WTC11 (cell line): ENCODE results near the gene RSPO4.

Source experiments
- TCF7 ChIP-seq: sonication (generic); formaldehyde crosslinking; IDR thresholded peaks from 2 replicates; pipeline ENCODE4 v1.8.0; 2022; ENCODE audit warnings: mild to moderate bottlenecking, low read depth, missing genetic modification reagents, moderate library complexity
- ZNF121 ChIP-seq: sonication (generic); formaldehyde crosslinking; IDR thresholded peaks from 2 replicates; pipeline ENCODE4 v1.8.0; 2023; ENCODE audit warnings: missing genetic modification reagents
- TF ChIP-seq, protein P1 (sequence below): fragments of 200-600 bp; IDR thresholded peaks from 2 replicates; pipeline ENCODE4 v1.8.0; 2022; ENCODE audit warnings: antibody characterized with exemption

DNA sequence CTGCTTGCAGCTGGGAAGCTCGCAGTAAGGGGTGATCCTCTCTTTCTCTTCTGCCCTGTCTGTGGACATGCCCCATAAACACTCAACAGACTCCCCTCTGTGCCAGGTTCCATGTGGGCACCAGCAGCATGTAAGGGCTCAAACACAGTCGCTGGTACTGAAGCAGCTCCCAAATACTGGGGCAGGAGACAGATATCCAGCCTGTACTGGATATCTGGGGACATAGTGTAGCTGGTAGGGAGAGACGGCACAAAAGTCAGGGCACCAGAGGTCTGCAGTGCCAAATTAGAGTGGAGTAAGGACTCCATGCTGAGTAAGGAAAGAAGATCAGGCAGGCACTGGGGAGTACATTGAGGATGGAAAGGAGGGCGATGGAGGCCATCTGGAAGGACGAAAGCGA is 48.3 kb upstream of the RSPO4 start:
- TF ChIP-seq, protein P1, sequence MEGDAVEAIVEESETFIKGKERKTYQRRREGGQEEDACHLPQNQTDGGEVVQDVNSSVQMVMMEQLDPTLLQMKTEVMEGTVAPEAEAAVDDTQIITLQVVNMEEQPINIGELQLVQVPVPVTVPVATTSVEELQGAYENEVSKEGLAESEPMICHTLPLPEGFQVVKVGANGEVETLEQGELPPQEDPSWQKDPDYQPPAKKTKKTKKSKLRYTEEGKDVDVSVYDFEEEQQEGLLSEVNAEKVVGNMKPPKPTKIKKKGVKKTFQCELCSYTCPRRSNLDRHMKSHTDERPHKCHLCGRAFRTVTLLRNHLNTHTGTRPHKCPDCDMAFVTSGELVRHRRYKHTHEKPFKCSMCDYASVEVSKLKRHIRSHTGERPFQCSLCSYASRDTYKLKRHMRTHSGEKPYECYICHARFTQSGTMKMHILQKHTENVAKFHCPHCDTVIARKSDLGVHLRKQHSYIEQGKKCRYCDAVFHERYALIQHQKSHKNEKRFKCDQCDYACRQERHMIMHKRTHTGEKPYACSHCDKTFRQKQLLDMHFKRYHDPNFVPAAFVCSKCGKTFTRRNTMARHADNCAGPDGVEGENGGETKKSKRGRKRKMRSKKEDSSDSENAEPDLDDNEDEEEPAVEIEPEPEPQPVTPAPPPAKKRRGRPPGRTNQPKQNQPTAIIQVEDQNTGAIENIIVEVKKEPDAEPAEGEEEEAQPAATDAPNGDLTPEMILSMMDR: no peak
- TF ChIP-seq ZNF121 (CRISPR knock-in tag) (no peak), TCF7 (CRISPR knock-in tag) (no peak)
